Activated CD4-positive, CD25-positive, alpha-beta regulatory T cell treated with anti-CD3 and anti-CD28 coated beads, Interleukin-2, amount 50 U/mL, for 24 hours (primary cell): ENCODE results near the gene GPR84.
A peak's percentile ranks its signal among the peaks of the same experiment; 100 is the strongest.
"Not testable (repeated sequence)": the region's sequence is repeated elsewhere in the genome, so short reads cannot be mapped to it uniquely, and the experiment has no call there.

Experiments used
- ATAC-seq, 2 donors: fragments of 150-1000 bp; cut with Tn5 transposase; one replicate each; pipeline ENCODE4 v1.10.0; 2021; ENCODE audit warnings: mild to moderate bottlenecking in 1 of 2, moderate library complexity in 1 of 2

GPR84 gene

GRCh38 chr12:54354271-54354670, 10.0 kb downstream of the GPR84 start:
- ATAC-seq = not testable (repeated sequence)

GRCh38 chr12:54352891-54353874, 11.1 kb downstream of the GPR84 start:
- ATAC-seq = no peak

- peak; percentile 71 to 76 for ATAC-seq
These were observed 12.2 kb downstream of the GPR84 start for GRCh38 chr12:54352022-54352531.

- ATAC-seq = no peak
These were observed 12.9 kb downstream of the GPR84 start for GRCh38 chr12:54351341-54351740.

- no peak for ATAC-seq
These were observed 13.5 kb downstream of the GPR84 start for GRCh38 chr12:54350743-54351142.

GRCh38 chr12:54349679-54350078, 14.6 kb downstream of the GPR84 start:
- ATAC-seq = no peak

- ATAC-seq = no peak
These were observed 15.2 kb downstream of the GPR84 start for GRCh38 chr12:54349036-54349435.

- ATAC-seq = no peak
These were observed 22.6 kb downstream of the GPR84 start for GRCh38 chr12:54341378-54342300.

GRCh38 chr12:54340846-54341245, 23.4 kb downstream of the GPR84 start:
- ATAC-seq = no peak

- no peak for ATAC-seq
These were observed 25.5 kb downstream of the GPR84 start for GRCh38 chr12:54338698-54339296.

GRCh38 chr12:54337854-54338650, 26.2 kb downstream of the GPR84 start:
- no peak for ATAC-seq

GRCh38 chr12:54337280-54337842, 26.9 kb downstream of the GPR84 start:
- no peak for ATAC-seq

- no peak for ATAC-seq
These were observed 30.8 kb downstream of the GPR84 start for GRCh38 chr12:54333420-54334034.

GRCh38 chr12:54331461-54331860, 32.8 kb downstream of the GPR84 start:
- ATAC-seq = no peak

GRCh38 chr12:54330442-54330841, 33.8 kb downstream of the GPR84 start:
- no peak for ATAC-seq

GRCh38 chr12:54329759-54330158, 34.5 kb downstream of the GPR84 start:
- ATAC-seq = no peak

GRCh38 chr12:54328595-54329337, 35.5 kb downstream of the GPR84 start:
- no peak for ATAC-seq

GRCh38 chr12:54325442-54326109, 38.7 kb downstream of the GPR84 start:
- ATAC-seq = not testable (repeated sequence)

- ATAC-seq = peak; percentile 98 to 99
These were observed 39.5 kb downstream of the GPR84 start, which contains the start of gene COPZ1 for GRCh38 chr12:54324617-54325441. Gene COPZ1 (plus strand): TSS chr12:54325131. CDS start chr12:54325164, 33 bp downstream.
